ENCODE data around the gene CACNB4.

DNA sequence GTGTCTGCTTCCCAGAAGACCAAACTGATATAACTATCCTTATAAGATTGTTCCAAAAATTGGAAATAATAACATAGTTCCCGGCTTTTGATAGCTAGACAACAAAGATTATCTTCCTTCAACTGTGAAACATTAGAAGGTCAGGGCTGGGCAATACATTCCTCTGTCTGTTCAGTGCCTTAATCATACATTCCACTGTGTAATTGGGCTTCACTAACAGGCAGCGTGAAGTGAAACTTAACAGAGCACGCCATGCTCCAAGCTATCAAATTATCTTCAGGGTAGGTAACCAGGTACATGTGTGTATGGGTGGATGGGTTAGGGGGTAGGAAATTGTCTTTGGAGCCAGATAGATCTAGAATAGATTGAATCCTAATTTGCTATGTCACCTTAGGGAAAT is 247.1 kb downstream of the CACNB4 start:
- TF ChIP-seq CTCF (IDR thresholded peaks at IDR 0.05 in 8 of 11, conservative IDR thresholded peaks at IDR 0.05 in 3 of 11) (no peak), POLR2A (IDR thresholded peaks at IDR 0.05) (no peak)
